NCI-H1105 (cell line): ENCODE measurements around the gene TTBK2.

ENCODE experiments used
- DNase-seq: peaks from one replicate; lab custom pipeline; 2025; lab: John Stamatoyannopoulos, UW

TTBK2 gene

GRCh38 chr15:42692997-42693396 is 227.6 kb downstream of the TTBK2 start:
- no peak for DNase-seq

- DNase-seq, result no peak
Observed at GRCh38 chr15:42692536-42692935, 228.0 kb downstream of the TTBK2 start.

DNA sequence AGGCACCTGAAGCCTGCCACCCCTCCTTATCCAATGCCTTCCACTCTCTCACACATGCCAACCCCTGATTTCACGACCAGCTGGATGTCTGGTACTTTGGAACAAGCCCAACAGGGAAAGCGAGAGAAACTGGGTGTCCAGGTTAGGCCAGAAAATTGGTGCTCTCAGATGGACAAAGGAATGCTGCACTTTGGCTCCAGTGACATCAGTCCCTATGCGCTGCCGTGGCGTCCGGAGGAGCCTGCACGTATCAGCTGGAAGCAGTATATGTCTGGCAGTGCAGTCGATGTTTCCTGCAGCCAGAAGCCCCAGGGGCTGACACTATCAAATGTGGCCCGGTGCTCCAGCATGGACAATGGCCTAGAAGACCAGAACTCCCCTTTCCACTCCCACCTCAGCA is 228.8 kb downstream of the TTBK2 start:
- no peak for DNase-seq

DNA sequence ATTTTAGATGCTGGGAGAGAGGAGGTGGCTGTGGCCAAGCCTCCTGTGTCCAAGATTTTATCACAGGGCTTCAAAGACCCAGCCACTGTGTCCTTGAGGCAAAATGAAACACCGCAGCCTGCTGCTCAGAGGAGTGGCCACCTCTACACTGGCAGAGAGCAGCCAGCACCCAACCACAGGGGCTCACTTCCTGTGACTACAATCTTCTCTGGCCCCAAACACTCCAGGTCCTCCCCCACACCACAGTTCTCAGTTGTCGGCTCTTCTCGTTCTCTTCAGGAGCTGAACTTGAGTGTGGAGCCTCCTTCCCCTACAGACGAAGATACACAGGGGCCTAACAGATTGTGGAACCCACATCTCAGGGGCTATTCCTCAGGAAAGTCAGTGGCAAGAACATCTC is 229.3 kb downstream of the TTBK2 start:
- no peak for DNase-seq
